ENCODE data around the gene TEF.

TEF gene

DNA sequence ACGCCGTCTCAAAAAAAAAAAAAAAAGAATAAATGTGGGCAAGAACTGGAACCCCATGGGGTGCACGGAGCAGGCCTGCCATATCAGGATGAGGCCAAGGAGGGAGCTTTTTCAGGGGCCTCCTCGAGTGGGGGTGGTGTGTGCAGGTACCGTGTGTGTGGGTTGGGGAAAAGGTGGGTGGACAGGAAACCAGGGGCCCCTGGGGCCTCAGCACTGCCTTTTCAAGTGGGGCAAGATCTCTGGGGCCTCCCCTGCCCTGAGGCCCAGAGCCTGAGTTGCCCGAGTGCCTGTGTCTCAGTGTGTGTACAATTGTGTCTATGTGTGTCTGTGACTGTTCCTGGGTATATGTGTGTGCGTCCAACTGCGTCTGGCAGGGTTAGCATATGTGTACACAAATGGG, 23.8 kb downstream of the TEF start:
- TF ChIP-seq, protein P1, sequence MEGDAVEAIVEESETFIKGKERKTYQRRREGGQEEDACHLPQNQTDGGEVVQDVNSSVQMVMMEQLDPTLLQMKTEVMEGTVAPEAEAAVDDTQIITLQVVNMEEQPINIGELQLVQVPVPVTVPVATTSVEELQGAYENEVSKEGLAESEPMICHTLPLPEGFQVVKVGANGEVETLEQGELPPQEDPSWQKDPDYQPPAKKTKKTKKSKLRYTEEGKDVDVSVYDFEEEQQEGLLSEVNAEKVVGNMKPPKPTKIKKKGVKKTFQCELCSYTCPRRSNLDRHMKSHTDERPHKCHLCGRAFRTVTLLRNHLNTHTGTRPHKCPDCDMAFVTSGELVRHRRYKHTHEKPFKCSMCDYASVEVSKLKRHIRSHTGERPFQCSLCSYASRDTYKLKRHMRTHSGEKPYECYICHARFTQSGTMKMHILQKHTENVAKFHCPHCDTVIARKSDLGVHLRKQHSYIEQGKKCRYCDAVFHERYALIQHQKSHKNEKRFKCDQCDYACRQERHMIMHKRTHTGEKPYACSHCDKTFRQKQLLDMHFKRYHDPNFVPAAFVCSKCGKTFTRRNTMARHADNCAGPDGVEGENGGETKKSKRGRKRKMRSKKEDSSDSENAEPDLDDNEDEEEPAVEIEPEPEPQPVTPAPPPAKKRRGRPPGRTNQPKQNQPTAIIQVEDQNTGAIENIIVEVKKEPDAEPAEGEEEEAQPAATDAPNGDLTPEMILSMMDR (conservative IDR thresholded peaks at IDR 0.05; ENCODE audit: low read depth, low read length) = no peak
- no peak for DNase-seq (ENCODE audit: low read depth)
- no peak overlapping the region for H3K4me3 ChIP-seq (ENCODE audit: low read depth, low read length)

DNA sequence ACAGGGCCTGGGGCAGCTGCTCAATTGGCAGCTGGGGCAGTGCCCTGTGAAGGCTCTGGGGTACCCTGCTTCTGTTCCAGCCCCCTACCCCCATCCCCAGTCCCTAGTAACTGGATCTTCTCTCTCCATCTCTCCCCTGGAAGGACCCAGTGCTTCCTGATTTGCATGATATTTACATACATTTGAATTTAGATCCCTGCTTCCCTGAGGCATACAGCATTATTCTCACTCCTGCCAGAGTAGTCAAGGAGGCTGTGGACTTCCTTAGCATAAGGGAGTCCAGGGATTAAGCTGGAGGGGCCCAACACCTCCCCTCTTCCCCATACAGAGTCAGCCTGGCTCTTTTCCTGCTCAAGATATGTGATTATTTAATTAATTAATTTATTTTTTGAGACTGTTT, 24.7 kb downstream of the TEF start:
- no peak overlapping the region for H3K4me3 ChIP-seq (ENCODE audit: low read depth, low read length)
- TF ChIP-seq, protein P1 (conservative IDR thresholded peaks at IDR 0.05; ENCODE audit: low read depth, low read length) = no peak
- DNase-seq (ENCODE audit: low read depth) = no peak

DNA sequence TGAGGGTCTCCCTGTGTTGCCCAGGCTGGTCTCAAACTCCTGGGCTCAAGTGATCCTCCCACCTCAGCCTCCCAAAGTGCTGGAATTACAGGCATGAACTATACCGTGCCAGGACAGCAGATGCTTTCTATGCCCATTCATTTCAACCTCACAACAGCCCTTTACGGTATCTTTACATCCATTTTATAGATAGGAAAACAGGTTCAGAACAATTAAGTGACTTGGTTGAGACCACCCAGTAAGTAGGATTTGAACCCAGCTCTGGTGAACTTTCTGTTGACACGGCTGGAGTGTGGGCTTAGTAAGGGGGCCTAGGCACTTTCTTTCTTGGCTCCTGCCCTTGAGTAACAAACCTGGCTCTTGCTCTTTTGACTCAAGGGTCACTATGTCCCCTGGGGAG, 25.7 kb downstream of the TEF start:
- DNase-seq (ENCODE audit: low read depth) = no peak
- TF ChIP-seq, protein P1 (conservative IDR thresholded peaks at IDR 0.05; ENCODE audit: low read depth, low read length) = no peak
- H3K4me3 ChIP-seq (ENCODE audit: low read depth, low read length) = no peak overlapping the region

DNA sequence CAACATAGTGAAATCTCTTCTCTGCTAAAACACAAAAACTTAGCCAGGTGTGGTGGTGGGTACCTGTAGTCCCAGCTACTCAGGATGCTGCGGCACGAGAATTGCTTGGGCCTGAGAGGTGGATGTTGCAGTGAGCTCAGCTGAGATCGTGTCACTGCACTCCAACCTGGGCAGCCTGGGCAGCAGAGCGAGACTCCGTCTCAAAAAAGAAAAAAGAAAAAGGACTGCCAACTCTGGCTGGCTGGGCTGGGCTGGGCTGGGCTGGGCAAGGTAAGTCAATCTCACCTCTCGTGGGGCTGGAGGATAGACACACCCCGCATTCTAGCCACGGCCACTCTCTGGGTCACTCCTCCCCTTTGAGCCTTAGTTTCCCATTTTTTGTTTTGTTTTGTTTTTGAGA, 26.9 kb downstream of the TEF start:
- no peak overlapping the region for H3K4me3 ChIP-seq (ENCODE audit: low read depth, low read length)
- TF ChIP-seq, protein P1 (conservative IDR thresholded peaks at IDR 0.05; ENCODE audit: low read depth, low read length) = no peak
- no peak for DNase-seq (ENCODE audit: low read depth)

DNA sequence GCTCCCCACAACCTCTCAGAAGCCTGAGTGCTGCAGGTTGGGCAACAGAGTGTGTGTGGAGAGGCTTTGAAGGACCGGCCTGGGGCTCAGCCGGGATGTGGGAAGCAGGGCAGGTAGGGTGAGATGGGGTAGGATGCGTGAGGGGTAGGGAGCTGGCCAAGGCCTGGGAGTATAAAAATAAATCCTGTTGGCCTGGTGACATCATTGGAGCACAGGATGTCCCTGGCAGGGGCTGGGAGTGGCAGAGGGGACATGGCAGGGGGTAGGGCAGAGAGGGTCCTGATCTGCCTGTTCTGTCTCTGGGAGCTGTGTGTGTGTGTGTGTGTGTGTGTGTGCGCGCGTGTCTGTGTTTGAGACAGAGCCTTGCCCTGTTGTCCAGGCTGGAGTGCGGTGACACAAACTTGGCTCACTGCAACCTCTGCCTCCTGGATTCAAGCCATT, 28.6 kb downstream of the TEF start:
- no peak for DNase-seq (ENCODE audit: low read depth)

DNA sequence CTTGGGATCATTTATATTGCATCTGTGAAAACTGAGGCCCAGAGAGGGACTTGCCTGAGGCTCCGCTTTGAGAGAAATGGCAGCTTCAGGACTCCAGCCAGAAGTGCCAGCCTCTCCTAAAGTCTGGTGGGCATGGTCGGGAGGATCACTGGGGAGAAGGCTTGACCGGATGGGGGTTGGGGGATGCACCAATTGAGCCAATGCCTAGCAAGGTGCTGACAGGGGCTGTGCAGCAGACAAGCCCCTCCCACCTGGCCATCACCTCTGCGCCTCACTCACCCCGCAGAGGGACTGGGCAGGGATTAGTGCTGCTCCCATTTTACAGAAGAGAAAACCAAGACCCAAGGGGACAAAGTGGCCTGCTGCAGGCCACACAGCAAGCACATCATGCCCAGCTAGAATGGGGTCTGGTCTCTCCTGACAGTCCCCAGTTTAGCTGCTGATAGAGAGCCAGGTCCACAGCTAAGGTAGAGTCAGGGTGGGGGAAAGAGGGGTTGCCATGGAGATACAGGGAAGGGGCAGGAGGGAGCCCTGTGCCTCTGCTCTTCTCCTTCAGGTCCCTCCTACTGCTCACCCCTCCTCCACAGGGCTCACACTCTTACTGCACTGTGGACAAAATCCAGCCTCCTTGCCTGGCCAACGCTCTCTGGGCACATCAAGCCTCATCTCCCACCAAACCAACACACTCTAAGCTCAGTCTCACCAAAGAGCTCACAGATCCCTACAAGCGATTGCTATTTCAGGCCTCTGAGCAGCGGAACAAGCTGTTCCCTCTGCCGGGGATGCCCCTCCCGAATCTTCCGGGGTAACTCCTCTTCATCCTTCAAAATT, 29.5 kb downstream of the TEF start:
- H3K4me3 ChIP-seq (ENCODE audit: low read depth, low read length) = no peak overlapping the region
- TF ChIP-seq, protein P1 (conservative IDR thresholded peaks at IDR 0.05; ENCODE audit: low read depth, low read length) = no peak
- no peak for DNase-seq (ENCODE audit: low read depth)

More for the DNA sequence above, 28.6 kb downstream of the TEF start:
- H3K4me3 ChIP-seq (ENCODE audit: low read depth, low read length) = no peak overlapping the region
- TF ChIP-seq, protein P1 (conservative IDR thresholded peaks at IDR 0.05; ENCODE audit: low read depth, low read length) = no peak

DNA sequence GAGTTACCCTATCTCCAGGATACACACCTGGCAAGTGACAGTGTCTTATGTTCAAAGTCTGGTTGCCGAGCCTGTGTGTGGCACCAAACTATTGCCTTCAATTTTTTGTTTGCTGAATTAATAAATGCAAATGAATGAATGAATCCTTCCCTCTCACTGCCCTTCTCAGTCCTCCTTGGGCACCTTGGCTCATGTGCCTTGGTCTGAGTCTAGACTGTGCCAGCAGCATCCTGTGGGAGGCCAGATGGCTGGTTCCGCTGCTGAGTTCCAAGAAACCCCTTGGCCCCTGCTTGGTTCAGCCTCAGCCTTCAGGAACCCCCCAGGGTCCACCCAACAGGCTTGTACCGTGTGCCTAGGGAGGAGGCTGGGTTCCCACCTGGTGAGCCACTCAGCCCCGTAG, 33.8 kb downstream of the TEF start:
- TF ChIP-seq, protein P1 (conservative IDR thresholded peaks at IDR 0.05; ENCODE audit: low read depth, low read length) = no peak
- no peak for DNase-seq (ENCODE audit: low read depth)
- H3K4me3 ChIP-seq (ENCODE audit: low read depth, low read length) = no peak overlapping the region
